IMR-90 (cell line): Measurements from ENCODE around the gene TUBGCP6. TPM values are rescaled to one million over a fixed set of nuclear protein-coding genes. Genes with fewer than 3 reads are reported as not detected.
A peak's percentile ranks its signal among the peaks of the same experiment; 100 is the strongest.

ENCODE experiments used
- ATAC-seq: fragments of 200-7000 bp; cut with Tn5 transposase; 2 replicates; pipeline ENCODE4 v1.9.1; 2020; ENCODE audit warnings: low read depth, mild to moderate bottlenecking, moderate library complexity
- BruUV-seq: library from RNA; stranded (reverse); fragments of 400-500 nt; replicated peaks from 2 replicates; lab custom pipeline; 2021; lab: Mats Ljungman, UMichigan
- CTCF ChIA-PET: fragments of 300-600 bp; formaldehyde crosslinking; extraction: SDS; loops from one replicate; lab custom pipeline; 2021; ENCODE audit warnings: antibody characterized with exemption; lab: Yijun Ruan, JAX
- POLR2A ChIA-PET: fragments of 300-600 bp; sonication (Branson Sonifier 250); formaldehyde crosslinking; loops from one replicate; lab custom pipeline; 2022; ENCODE audit warnings: antibody characterized with exemption; ENCODE audit not compliant: unreplicated experiment; lab: Charles Lee
- DNase-seq: peaks from one replicate; pipeline ENCODE4 v3.0.0; 2013
- H2AFZ ChIP-seq: replicated peaks from 2 replicates; pipeline ENCODE3; 2013; ENCODE audit warnings: low read length, mild to moderate bottlenecking; ENCODE audit not compliant: poor library complexity
- H2AK5ac ChIP-seq: 2 replicates; pipeline ENCODE4 v1.6.1; 2013; ENCODE audit warnings: low read depth, low read length, inconsistent platforms
- H2AK9ac ChIP-seq: replicated peaks from 2 replicates; pipeline ENCODE3; 2013; ENCODE audit warnings: mild to moderate bottlenecking, low read depth, low read length, moderate library complexity; ENCODE audit not compliant: poor library complexity
- H2BK120ac ChIP-seq: 2 replicates; pipeline ENCODE4 v1.6.1; 2013; ENCODE audit warnings: low read depth, low read length, inconsistent platforms
- H2BK15ac ChIP-seq: 3 replicates; pipeline ENCODE4 v1.6.1; 2013; ENCODE audit warnings: low read depth, low read length, inconsistent platforms
- H2BK20ac ChIP-seq: 2 replicates; pipeline ENCODE4 v1.6.1; 2013; ENCODE audit warnings: low read depth, mild to moderate bottlenecking, inconsistent platforms, low read length, moderate library complexity
- H2BK5ac ChIP-seq: 2 replicates; pipeline ENCODE4 v1.6.1; 2013; ENCODE audit warnings: mild to moderate bottlenecking, low read depth, low read length, inconsistent platforms; ENCODE audit not compliant: poor library complexity, severe bottlenecking
- H3K14ac ChIP-seq: replicated peaks from 2 replicates; pipeline ENCODE4 v1.6.1; 2013; ENCODE audit warnings: low read depth, low read length, inconsistent platforms
- H3K18ac ChIP-seq: 2 replicates; pipeline ENCODE4 v1.6.1; 2013; ENCODE audit warnings: low read depth, low read length, control low read depth
- H3K23ac ChIP-seq: 2 replicates; pipeline ENCODE4 v1.6.1; 2013; ENCODE audit warnings: low read depth, low read length, inconsistent platforms
- H3K27ac ChIP-seq: 2 replicates; pipeline ENCODE4 v1.5.1; 2013; ENCODE audit warnings: mild to moderate bottlenecking, control low read depth, low read length; ENCODE audit not compliant: insufficient read depth
- H3K27me3 ChIP-seq: 2 replicates; pipeline ENCODE4 v1.6.1; 2013; ENCODE audit warnings: low read length; ENCODE audit not compliant: control insufficient read depth, insufficient read depth
- H3K36me3 ChIP-seq: 2 replicates; pipeline ENCODE4 v1.6.1; 2013; ENCODE audit warnings: low read length, mixed read lengths; ENCODE audit not compliant: control insufficient read depth, insufficient read depth
- H3K4ac ChIP-seq: 2 replicates; pipeline ENCODE4 v1.6.1; 2013; ENCODE audit warnings: low read depth, low read length, inconsistent platforms
- H3K4me1 ChIP-seq: 2 replicates; pipeline ENCODE4 v1.6.1; 2013; ENCODE audit warnings: low read length, mixed read lengths; ENCODE audit not compliant: control insufficient read depth, insufficient read depth
- H3K4me2 ChIP-seq: 2 replicates; pipeline ENCODE4 v1.6.1; 2013; ENCODE audit warnings: low read depth, mild to moderate bottlenecking, control low read depth, low read length, moderate library complexity
- H3K4me3 ChIP-seq: 2 replicates; pipeline ENCODE4 v1.5.1; 2013; ENCODE audit warnings: low read depth, mild to moderate bottlenecking, control low read depth, low read length, moderate library complexity; ENCODE audit not compliant: insufficient read depth
- H3K56ac ChIP-seq: 2 replicates; pipeline ENCODE4 v1.6.1; 2013; ENCODE audit warnings: low read length, inconsistent platforms; ENCODE audit not compliant: insufficient read depth; ENCODE audit errors: extremely low read depth
- H3K79me1 ChIP-seq, 2 experiments: 2 replicates each; pipeline ENCODE4 v1.6.1; 2013; ENCODE audit warnings: low read length in 2 of 2, inconsistent platforms in 1 of 2, low read depth in 1 of 2
- H3K9ac ChIP-seq: 2 replicates; pipeline ENCODE4 v1.6.1; 2013; ENCODE audit warnings: low read depth, low read length, control low read depth
- H3K9me1 ChIP-seq: 2 replicates; pipeline ENCODE4 v1.6.1; 2013; ENCODE audit warnings: low read length, inconsistent platforms; ENCODE audit not compliant: insufficient read depth
- H3K9me3 ChIP-seq: 2 replicates; pipeline ENCODE4 v1.6.1; 2013; ENCODE audit warnings: low read length; ENCODE audit not compliant: control insufficient read depth, insufficient read depth
- H4K20me1 ChIP-seq: 2 replicates; pipeline ENCODE4 v1.6.1; 2013; ENCODE audit warnings: low read length, inconsistent platforms; ENCODE audit not compliant: insufficient read depth
- H4K5ac ChIP-seq: 2 replicates; pipeline ENCODE4 v1.6.1; 2013; ENCODE audit warnings: mild to moderate bottlenecking, low read depth, low read length, control low read depth
- H4K8ac ChIP-seq, 2 experiments: 2 replicates each; pipeline ENCODE4 v1.6.1; 2013; ENCODE audit warnings: low read depth in 2 of 2, low read length in 2 of 2, control low read depth in 1 of 2, inconsistent platforms in 1 of 2
- H4K91ac ChIP-seq: 2 replicates; pipeline ENCODE4 v1.6.1; 2013; ENCODE audit warnings: low read depth, low read length, inconsistent platforms; ENCODE audit not compliant: insufficient read depth
- BHLHE40 ChIP-seq: fragments of 150-350 bp; IDR thresholded peaks from 2 replicates; pipeline ENCODE4 v1.6.1; 2016; ENCODE audit warnings: mild to moderate bottlenecking, low read depth, low read length
- CHD1 ChIP-seq: IDR thresholded peaks from 2 replicates; pipeline ENCODE4 v1.6.1; 2012; ENCODE audit warnings: low read depth, low read length, improper control_type of control experiment
- MAFK ChIP-seq: IDR thresholded peaks from 2 replicates; pipeline ENCODE4 v1.6.1; 2012; ENCODE audit warnings: low read depth, low read length, improper control_type of control experiment
- MAZ ChIP-seq: IDR thresholded peaks from 2 replicates; pipeline ENCODE4 v1.6.1; 2012; ENCODE audit warnings: low read depth, mild to moderate bottlenecking, low read length, improper control_type of control experiment, moderate library complexity, borderline replicate concordance
- MXI1 ChIP-seq: IDR thresholded peaks from 2 replicates; pipeline ENCODE4 v1.6.1; 2012; ENCODE audit warnings: low read depth, mild to moderate bottlenecking, low read length, moderate library complexity, borderline replicate concordance
- NFE2L2 ChIP-seq: fragments of 150-350 bp; IDR thresholded peaks from 2 replicates; pipeline ENCODE4 v1.6.1; 2016; ENCODE audit warnings: low read depth, mild to moderate bottlenecking, low read length
- POLR2A ChIP-seq: IDR thresholded peaks from 2 replicates; pipeline ENCODE4 v1.6.1; 2012; ENCODE audit warnings: mild to moderate bottlenecking, low read depth, low read length
- RAD21 ChIP-seq: IDR thresholded peaks from 2 replicates; pipeline ENCODE4 v1.6.1; 2012; ENCODE audit warnings: low read length, improper control_type of control experiment
- RCOR1 ChIP-seq: IDR thresholded peaks from 2 replicates; pipeline ENCODE4 v1.6.1; 2012; ENCODE audit warnings: mild to moderate bottlenecking, low read length, improper control_type of control experiment; ENCODE audit not compliant: insufficient replicate concordance
- RFX5 ChIP-seq: IDR thresholded peaks from 2 replicates; pipeline ENCODE4 v1.8.0; 2012; ENCODE audit warnings: low read depth, mild to moderate bottlenecking, low read length, moderate library complexity
- SMC3 ChIP-seq: fragments of 150-350 bp; IDR thresholded peaks from 2 replicates; pipeline ENCODE4 v1.6.1; 2016; ENCODE audit warnings: low read depth, mild to moderate bottlenecking, antibody characterized with exemption, low read length, moderate library complexity
- WGBS, 2 experiments: methylation state at CpG; one replicate each; pipeline versions ENCODE4 v1.1.5 to v1.1.7; 2013; ENCODE audit warnings: missing lambda C conversion rate in 2 of 2; ENCODE audit not compliant: insufficient read length in 1 of 2; ENCODE audit errors: extremely low coverage in 2 of 2; 5-methylcytosine and 5-hydroxymethylcytosine counted together
- dilution Hi-C: fragments of 300-500 bp; cut with HindIII; formaldehyde crosslinking; loops from one replicate; pipeline ENCODE4 v1.14.3; 2018; ENCODE audit warnings: low sequenced_read_pairs; ENCODE audit not compliant: unreplicated experiment
- in situ Hi-C: fragments of 300-500 bp; cut with MboI; formaldehyde crosslinking; loops from 3 replicates; pipeline ENCODE4 v1.14.3; 2019; ENCODE audit warnings: low sequenced_read_pairs, inconsistent platforms, mixed read lengths
- intact Hi-C: fragments of 100-400 bp; cut with micrococcal nuclease; formaldehyde crosslinking; loops from 2 replicates; pipeline ENCODE4 v1.10.0; 2022
- polyA plus RNA-seq, 3 experiments: library from polyadenylated mRNA; depleted of rRNA; stranded (reverse); fragments of >200 nt; gene quantifications; 2 replicates each; pipeline ENCODE4 v1.2.3, GENCODE V29; 2012; ENCODE audit warnings: low replicate concordance in 1 of 3
- total RNA-seq: library from RNA; depleted of rRNA; stranded (reverse); fragments of >200 nt; gene quantifications from 2 replicates; pipeline ENCODE4 v1.2.3, GENCODE V29; 2012
- TF ChIP-seq, protein P1 (sequence below): fragments of 150-350 bp; IDR thresholded peaks from 2 replicates; pipeline ENCODE4 v1.6.1; 2017; ENCODE audit warnings: mild to moderate bottlenecking, antibody characterized with exemption, low read length, low read depth
- TF ChIP-seq, protein P2 (sequence below): conservative IDR thresholded peaks from 2 replicates; pipeline ENCODE4 v1.5.1; 2012; ENCODE audit warnings: mild to moderate bottlenecking, low read depth, low read length, improper control_type of control experiment
- TF ChIP-seq, protein P3 (sequence below): fragments of 150-350 bp; IDR thresholded peaks from 2 replicates; pipeline ENCODE4 v1.6.1; 2016; ENCODE audit warnings: low read depth, mild to moderate bottlenecking, low read length, moderate library complexity, borderline replicate concordance

TUBGCP6 gene
- total and polyA plus RNA-seq, 2 of the 4 experiments (the other 2 are of a cell fraction) = 10.8 to 28.6 TPM

DNA sequence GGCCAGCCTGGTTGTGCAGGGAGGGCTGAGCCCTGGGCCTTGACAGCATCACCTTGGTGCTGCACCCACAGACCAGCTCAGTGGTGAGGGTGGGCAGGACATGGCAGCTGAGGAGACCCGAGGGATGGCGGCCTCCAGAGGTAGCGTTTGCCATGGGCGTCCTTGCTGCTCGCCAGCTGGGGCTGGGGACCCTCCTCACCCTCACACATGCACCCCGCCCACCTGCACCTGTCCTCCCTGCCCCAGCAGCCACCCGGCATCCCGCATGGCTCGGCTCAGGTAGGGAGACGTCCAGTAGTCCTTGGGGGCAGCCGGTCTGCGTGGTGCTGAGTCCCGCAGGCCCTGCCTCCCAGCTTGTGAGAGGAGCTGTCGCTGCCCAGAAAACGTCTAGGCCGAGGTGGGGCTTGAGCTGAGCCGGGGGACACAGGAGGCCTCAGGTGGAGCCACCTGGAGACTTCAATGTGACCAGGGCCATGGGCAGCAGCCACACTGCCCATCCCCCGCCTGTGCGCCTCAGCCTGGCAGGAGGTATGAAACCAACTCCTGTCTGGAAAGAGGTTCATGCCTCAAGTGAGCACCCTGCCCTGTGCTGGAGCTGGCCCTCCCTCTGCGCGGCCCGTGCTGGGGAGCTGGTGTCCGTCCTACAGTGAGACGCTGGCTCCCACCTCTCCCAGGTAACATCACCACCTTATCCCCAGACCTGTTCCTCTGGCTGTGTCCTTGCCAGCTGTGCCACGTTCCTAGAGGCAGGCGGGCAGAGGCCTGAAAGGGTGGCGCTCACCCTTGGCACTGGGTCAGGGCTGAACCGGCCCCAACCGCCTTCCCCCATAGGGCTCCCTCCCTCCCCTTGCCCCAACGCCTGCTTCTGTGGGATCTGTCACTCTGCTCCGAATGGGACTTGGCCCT, 62.4 kb downstream of the TUBGCP6 start:
- Histone ChIP-seq H3K9me3 (no peaks in the 10 kb centered on the region), H3K18ac (no peak overlapping the region), H4K8ac (no peak overlapping the region), H3K79me1 (peaks cover 0 to 15% of the 10 kb centered on the region in 2 experiments; a peak in 2 of 4 replicates), H4K5ac (no peak overlapping the region), H4K91ac (no peak overlapping the region), H3K4me3 (no peak overlapping the region), H2AFZ (no peak overlapping the region), H4K20me1 (no peaks in the 10 kb centered on the region), H3K56ac (no peak overlapping the region), H2BK120ac (no peak overlapping the region), H3K23ac (no peak overlapping the region), H3K9ac (no peak overlapping the region), H3K36me3 (peaks cover 2% of the 10 kb centered on the region; the same call in 1 of the 2 replicates), H3K4ac (no peak overlapping the region), H2BK5ac (no peak overlapping the region), H3K4me1 (peaks cover 12% of the 10 kb centered on the region), H3K27me3 (no peaks in the 10 kb centered on the region; the same call in 1 of the 2 replicates), H3K4me2 (no peak overlapping the region), H3K9me1 (peaks cover 4% of the 10 kb centered on the region), H3K27ac (no peak overlapping the region), H2BK20ac (no peak overlapping the region), H2AK5ac (no peak overlapping the region), H2AK9ac (peak overlapping the region; percentile 61), H2BK15ac (no peak overlapping the region), H3K14ac (no peak overlapping the region)
- DNase-seq (no peak), ATAC-seq (no peak)
- no TSS peak for BruUV-seq
- intact Hi-C loops = no loop called here
- POLR2A ChIA-PET = no interaction called here
- in situ Hi-C loops = no loop called here
- CTCF ChIA-PET = no interaction called here
- 83% methylated on average over 10 of the region's 31 CpGs; no CpG with 5 or more reads in 1 of the 2 experiments for WGBS, 2 experiments
- dilution Hi-C loops = no loop called here
- TF ChIP-seq RAD21 = no peak
- TF ChIP-seq, protein P1, sequence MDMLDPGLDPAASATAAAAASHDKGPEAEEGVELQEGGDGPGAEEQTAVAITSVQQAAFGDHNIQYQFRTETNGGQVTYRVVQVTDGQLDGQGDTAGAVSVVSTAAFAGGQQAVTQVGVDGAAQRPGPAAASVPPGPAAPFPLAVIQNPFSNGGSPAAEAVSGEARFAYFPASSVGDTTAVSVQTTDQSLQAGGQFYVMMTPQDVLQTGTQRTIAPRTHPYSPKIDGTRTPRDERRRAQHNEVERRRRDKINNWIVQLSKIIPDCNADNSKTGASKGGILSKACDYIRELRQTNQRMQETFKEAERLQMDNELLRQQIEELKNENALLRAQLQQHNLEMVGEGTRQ = no peak
- TF ChIP-seq RFX5 = no peak
- TF ChIP-seq NFE2L2 = no peak
- TF ChIP-seq, protein P2, sequence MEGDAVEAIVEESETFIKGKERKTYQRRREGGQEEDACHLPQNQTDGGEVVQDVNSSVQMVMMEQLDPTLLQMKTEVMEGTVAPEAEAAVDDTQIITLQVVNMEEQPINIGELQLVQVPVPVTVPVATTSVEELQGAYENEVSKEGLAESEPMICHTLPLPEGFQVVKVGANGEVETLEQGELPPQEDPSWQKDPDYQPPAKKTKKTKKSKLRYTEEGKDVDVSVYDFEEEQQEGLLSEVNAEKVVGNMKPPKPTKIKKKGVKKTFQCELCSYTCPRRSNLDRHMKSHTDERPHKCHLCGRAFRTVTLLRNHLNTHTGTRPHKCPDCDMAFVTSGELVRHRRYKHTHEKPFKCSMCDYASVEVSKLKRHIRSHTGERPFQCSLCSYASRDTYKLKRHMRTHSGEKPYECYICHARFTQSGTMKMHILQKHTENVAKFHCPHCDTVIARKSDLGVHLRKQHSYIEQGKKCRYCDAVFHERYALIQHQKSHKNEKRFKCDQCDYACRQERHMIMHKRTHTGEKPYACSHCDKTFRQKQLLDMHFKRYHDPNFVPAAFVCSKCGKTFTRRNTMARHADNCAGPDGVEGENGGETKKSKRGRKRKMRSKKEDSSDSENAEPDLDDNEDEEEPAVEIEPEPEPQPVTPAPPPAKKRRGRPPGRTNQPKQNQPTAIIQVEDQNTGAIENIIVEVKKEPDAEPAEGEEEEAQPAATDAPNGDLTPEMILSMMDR = no peak
- no peak for TF ChIP-seq CHD1
- no peak for TF ChIP-seq POLR2A
- no peak for TF ChIP-seq SMC3
- TF ChIP-seq BHLHE40 = no peak
- TF ChIP-seq MXI1 = no peak
- TF ChIP-seq MAZ = no peak
- TF ChIP-seq, protein P3, sequence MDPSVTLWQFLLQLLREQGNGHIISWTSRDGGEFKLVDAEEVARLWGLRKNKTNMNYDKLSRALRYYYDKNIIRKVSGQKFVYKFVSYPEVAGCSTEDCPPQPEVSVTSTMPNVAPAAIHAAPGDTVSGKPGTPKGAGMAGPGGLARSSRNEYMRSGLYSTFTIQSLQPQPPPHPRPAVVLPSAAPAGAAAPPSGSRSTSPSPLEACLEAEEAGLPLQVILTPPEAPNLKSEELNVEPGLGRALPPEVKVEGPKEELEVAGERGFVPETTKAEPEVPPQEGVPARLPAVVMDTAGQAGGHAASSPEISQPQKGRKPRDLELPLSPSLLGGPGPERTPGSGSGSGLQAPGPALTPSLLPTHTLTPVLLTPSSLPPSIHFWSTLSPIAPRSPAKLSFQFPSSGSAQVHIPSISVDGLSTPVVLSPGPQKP = no peak
- no peak for TF ChIP-seq MAFK
- no peak for TF ChIP-seq RCOR1
